Astrocyte of the cerebellum (primary cell): ENCODE data around the gene FAP.

ENCODE experiments used
- DNase-seq: peaks from one replicate; pipeline ENCODE4 v3.0.0-alpha.2; 2011; ENCODE audit warnings: low read depth
- H3K4me3 ChIP-seq: 2 replicates; pipeline ENCODE4 v1.5.1; 2011; ENCODE audit warnings: mild to moderate bottlenecking, low read depth, low read length, moderate library complexity
- CTCF ChIP-seq: IDR thresholded peaks from 2 replicates; pipeline ENCODE4 v1.5.1; 2012; ENCODE audit warnings: low read length, low read depth, moderate library complexity, mild to moderate bottlenecking; ENCODE audit errors: missing control alignments
- in situ Hi-C: cut with HindIII; loops from 2 replicates; pipeline ENCODE4 v1.10.0; 2017; ENCODE audit warnings: low sequenced_read_pairs

FAP gene

GRCh38 chr2:162185541-162186232, 57.6 kb downstream of the FAP start:
- DNase-seq = no peak
- no peak overlapping the region for H3K4me3 ChIP-seq
- in situ Hi-C loops = no loop called here
- TF ChIP-seq CTCF = no peak

- no peak for TF ChIP-seq CTCF
- no peak for DNase-seq
- no peak overlapping the region for H3K4me3 ChIP-seq
- in situ Hi-C loops = no loop called here
These were observed 58.3 kb downstream of the FAP start for GRCh38 chr2:162184821-162185450.

- in situ Hi-C loops = no loop called here
- DNase-seq = no peak
- H3K4me3 ChIP-seq = no peak overlapping the region
- no peak for TF ChIP-seq CTCF
These were observed 58.9 kb downstream of the FAP start for GRCh38 chr2:162184359-162184758.

- DNase-seq = no peak
- no peak overlapping the region for H3K4me3 ChIP-seq
- TF ChIP-seq CTCF = no peak
- in situ Hi-C loops = no loop called here
These were observed 60.9 kb downstream of the FAP start for GRCh38 chr2:162182395-162182794.

- no peak for TF ChIP-seq CTCF
- in situ Hi-C loops = no loop called here
- no peak overlapping the region for H3K4me3 ChIP-seq
- DNase-seq = no peak
These were observed 65.9 kb downstream of the FAP start for GRCh38 chr2:162177301-162177700.

- in situ Hi-C loops = no loop called here
These were observed 67.5 kb downstream of the FAP start for GRCh38 chr2:162175714-162176113.

More at GRCh38 chr2:162175714-162176113, 67.5 kb downstream of the FAP start:
- no peak overlapping the region for H3K4me3 ChIP-seq
- DNase-seq = no peak
- no peak for TF ChIP-seq CTCF
